Gastrocnemius medialis (tissue), 4 donors: ENCODE data around the gene DRD1. TPM values are rescaled to one million over a fixed set of nuclear protein-coding genes. Genes with fewer than 3 reads are reported as not detected.

ENCODE experiments used
- ATAC-seq, 2 donors: fragments of 150-250 bp; one replicate each; pipeline ENCODE4 v1.9.1; 2016
- DNase-seq, 2 donors: peaks; one replicate each; pipeline ENCODE4 v3.0.0-alpha.2; 2019
- H3K27ac ChIP-seq, 4 donors: fragments of 200-600 bp; sonication (generic); 1 replicate in 1 of 4; 2 replicates in 3 of 4; pipeline ENCODE4 v1.5.1; 2016 to 2018; ENCODE audit warnings: mild to moderate bottlenecking in 2 of 4, moderate library complexity in 1 of 4
- H3K27me3 ChIP-seq, 3 donors: fragments of 200-600 bp; sonication (generic) in 2 of 3; 1 replicate in 1 of 3; 2 replicates in 2 of 3; pipeline versions ENCODE4 v1.5.1 to v1.6.0; 2016 to 2019; ENCODE audit warnings: mild to moderate bottlenecking in 1 of 3, moderate library complexity in 1 of 3
- H3K36me3 ChIP-seq, 2 donors: fragments of 200-600 bp; sonication (generic) in 1 of 2; one replicate each; pipeline ENCODE4 v1.5.1; 2017 to 2018
- H3K4me1 ChIP-seq, 2 donors: fragments of 200-600 bp; sonication (generic) in 1 of 2; one replicate each; pipeline ENCODE4 v1.5.1; 2016 to 2017; ENCODE audit warnings: mild to moderate bottlenecking in 2 of 2
- H3K4me3 ChIP-seq, 4 donors: fragments of 200-600 bp; sonication (generic) in 3 of 4; 1 replicate in 1 of 4; 2 replicates in 3 of 4; pipeline ENCODE4 v1.5.1; 2016 to 2019; ENCODE audit warnings: mild to moderate bottlenecking in 2 of 4
- H3K9me3 ChIP-seq, 3 donors: fragments of 200-600 bp; sonication (generic) in 2 of 3; 1 replicate in 1 of 3; 2 replicates in 2 of 3; pipeline ENCODE4 v1.5.1; 2016 to 2019
- POLR2A ChIP-seq, 2 donors: fragments of 450-650 bp; IDR thresholded peaks; one replicate each; pipeline ENCODE4 v1.6.1; 2017; ENCODE audit warnings: antibody characterized with exemption in 2 of 2, mild to moderate bottlenecking in 2 of 2, moderate library complexity in 2 of 2
- in situ Hi-C, 4 donors: fragments of 200-750 bp; cut with MboI; loops; one replicate each; pipeline versions ENCODE4 v1.15.0 to v1.8.0; 2017; ENCODE audit warnings: low sequenced_read_pairs in 4 of 4
- intact Hi-C: fragments of 100-400 bp; cut with DNase I; formaldehyde crosslinking; loops from one replicate; pipeline ENCODE4 v1.15.1; 2023; ENCODE audit warnings: low total_unique reads
- total RNA-seq, 4 donors: library from RNA; depleted of rRNA; stranded (reverse); fragments of >200 nt; gene quantifications; one replicate each; pipeline versions ENCODE4 v1.1.0 to v1.2.3, GENCODE V29; 2016
- TF ChIP-seq, protein P1 (sequence below), 5 experiments: fragments of 450-650 bp in 3 of 5; fragments of 200-600 bp in 2 of 5; sonication (generic) in 2 of 5; IDR thresholded peaks in 4 of 5; conservative IDR thresholded peaks in 1 of 5; 1 replicate in 4 of 5; 2 replicates in 1 of 5; pipeline ENCODE4 v1.5.1; 2016 to 2019; ENCODE audit warnings: antibody characterized with exemption in 5 of 5, mild to moderate bottlenecking in 3 of 5, moderate library complexity in 3 of 5

The DRD1 gene
- total RNA-seq, 4 donors from 2014 or later: not detected

DNA sequence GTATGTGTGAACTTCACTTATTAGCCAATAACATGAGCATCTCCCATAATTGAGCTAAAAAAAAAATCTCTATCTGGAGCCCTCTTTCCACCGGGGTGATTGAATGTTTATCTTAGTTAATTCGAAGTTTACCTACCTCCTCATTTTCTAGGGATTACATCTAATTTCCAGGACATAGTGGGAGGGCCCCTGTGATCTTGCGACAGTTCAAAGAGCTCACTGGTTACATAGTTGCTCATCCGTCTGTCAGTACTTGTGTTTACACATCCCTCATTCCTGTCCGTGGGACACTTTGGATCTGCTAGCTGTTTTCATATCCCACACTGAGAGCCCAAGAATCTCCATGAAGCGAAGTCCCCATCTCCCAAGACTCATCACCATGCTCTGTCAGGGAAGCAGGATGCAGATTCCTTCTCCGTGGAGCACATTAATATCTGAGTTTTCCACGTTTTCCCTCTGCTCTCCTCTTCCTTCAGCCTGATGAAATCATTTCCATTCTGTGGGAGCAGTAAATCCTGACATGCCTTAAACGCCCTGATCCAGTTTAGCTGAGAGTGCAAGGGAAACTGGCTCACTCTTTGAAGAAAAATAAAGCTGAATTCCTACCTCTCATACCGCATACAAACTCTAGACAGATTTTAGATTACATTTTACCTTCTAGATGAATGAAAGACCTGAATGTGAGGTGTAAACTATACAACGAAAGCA is 24.2 kb upstream of the DRD1 start:
- in situ Hi-C loops (no loop called here), intact Hi-C loops (no loop called here)
- Histone ChIP-seq H3K27me3 (peaks cover 0 to 2% (median 0%) of the 10 kb centered on the region in 3 donors), H3K9me3 (no peaks in the 10 kb centered on the region), H3K27ac (no peak overlapping the region), H3K4me3 (no peak overlapping the region), H3K4me1 (no peaks in the 10 kb centered on the region), H3K36me3 (no peaks in the 10 kb centered on the region)
- DNase-seq (no peak), ATAC-seq (no peak)
- TF ChIP-seq POLR2A (IDR thresholded peaks at IDR 0.05): no peak
- TF ChIP-seq, protein P1, sequence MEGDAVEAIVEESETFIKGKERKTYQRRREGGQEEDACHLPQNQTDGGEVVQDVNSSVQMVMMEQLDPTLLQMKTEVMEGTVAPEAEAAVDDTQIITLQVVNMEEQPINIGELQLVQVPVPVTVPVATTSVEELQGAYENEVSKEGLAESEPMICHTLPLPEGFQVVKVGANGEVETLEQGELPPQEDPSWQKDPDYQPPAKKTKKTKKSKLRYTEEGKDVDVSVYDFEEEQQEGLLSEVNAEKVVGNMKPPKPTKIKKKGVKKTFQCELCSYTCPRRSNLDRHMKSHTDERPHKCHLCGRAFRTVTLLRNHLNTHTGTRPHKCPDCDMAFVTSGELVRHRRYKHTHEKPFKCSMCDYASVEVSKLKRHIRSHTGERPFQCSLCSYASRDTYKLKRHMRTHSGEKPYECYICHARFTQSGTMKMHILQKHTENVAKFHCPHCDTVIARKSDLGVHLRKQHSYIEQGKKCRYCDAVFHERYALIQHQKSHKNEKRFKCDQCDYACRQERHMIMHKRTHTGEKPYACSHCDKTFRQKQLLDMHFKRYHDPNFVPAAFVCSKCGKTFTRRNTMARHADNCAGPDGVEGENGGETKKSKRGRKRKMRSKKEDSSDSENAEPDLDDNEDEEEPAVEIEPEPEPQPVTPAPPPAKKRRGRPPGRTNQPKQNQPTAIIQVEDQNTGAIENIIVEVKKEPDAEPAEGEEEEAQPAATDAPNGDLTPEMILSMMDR (IDR thresholded peaks at IDR 0.05 in 4 of 5, conservative IDR thresholded peaks at IDR 0.05 in 1 of 5): no peak

DNA sequence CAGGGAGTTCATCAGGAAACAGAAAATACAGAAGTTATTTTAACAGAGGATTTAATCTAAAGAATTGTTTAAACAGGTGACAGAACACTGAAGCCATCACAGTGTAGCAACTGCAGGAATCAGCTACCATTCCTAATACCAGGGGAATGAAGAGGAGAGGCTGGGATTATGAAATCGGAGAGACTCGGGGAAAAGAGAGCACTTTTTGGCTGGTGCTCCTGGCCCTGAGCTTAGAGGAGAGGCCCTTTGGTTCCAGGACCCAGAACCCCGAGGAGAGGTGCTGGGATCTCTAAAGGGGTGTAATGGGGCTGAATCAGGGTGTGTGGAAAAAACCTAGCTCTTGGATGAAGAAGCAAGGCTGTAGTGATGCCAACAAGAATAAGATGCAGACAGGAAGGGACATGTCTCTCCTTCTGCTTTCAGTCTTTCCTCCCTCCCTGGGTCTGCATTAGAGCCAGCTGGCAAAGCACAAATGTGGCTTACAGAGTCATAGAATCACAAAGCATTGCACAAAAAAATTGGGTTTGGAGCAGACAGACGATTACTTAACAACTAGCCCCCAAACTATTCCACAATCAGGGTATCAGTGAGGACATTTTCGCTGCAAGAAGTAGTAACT is 22.8 kb upstream of the DRD1 start:
- Histone ChIP-seq H3K4me3 (no peak overlapping the region), H3K4me1 (no peaks in the 10 kb centered on the region), H3K36me3 (no peaks in the 10 kb centered on the region), H3K27me3 (peaks cover 0 to 2% (median 0%) of the 10 kb centered on the region in 3 donors), H3K9me3 (no peaks in the 10 kb centered on the region), H3K27ac (peak overlapping the region in 1 of 4 donors; percentile 44)
- in situ Hi-C loops (no loop called here), intact Hi-C loops (no loop called here)
- DNase-seq: peak; percentile 13 to 56
- TF ChIP-seq, protein P1 (IDR thresholded peaks at IDR 0.05 in 4 of 5, conservative IDR thresholded peaks at IDR 0.05 in 1 of 5): no peak
- no peak for TF ChIP-seq POLR2A (IDR thresholded peaks at IDR 0.05)
- ATAC-seq: peak; percentile 72 to 74

DNA sequence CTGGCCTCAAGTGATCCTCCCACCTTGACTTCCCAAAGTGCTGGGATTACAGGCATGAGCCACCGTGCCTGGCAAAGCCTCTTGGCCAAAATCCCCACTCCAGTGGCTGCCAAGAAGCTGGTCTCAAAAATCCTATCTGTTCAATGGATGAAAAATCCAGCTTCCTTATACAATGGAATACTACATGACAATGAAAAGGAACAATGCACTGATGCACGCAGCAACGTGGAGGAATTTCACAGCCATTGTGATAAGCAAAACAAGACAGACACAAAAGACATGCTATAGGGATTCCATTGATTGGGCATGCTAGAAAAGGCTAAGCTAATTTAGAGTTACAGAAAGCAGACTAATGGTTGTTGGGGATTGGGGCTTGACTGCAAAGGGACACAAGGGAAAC is 21.3 kb upstream of the DRD1 start:
- Histone ChIP-seq H3K27ac (no peak overlapping the region), H3K9me3 (no peaks in the 10 kb centered on the region), H3K27me3 (peaks cover 0 to 2% (median 0%) of the 10 kb centered on the region in 3 donors), H3K4me1 (no peaks in the 10 kb centered on the region), H3K4me3 (no peak overlapping the region), H3K36me3 (no peaks in the 10 kb centered on the region)
- intact Hi-C loops (no loop called here), in situ Hi-C loops (no loop called here)
- TF ChIP-seq POLR2A (IDR thresholded peaks at IDR 0.05): no peak
- TF ChIP-seq, protein P1 (IDR thresholded peaks at IDR 0.05 in 4 of 5, conservative IDR thresholded peaks at IDR 0.05 in 1 of 5): no peak
- no peak for DNase-seq
- ATAC-seq: no peak

DNA sequence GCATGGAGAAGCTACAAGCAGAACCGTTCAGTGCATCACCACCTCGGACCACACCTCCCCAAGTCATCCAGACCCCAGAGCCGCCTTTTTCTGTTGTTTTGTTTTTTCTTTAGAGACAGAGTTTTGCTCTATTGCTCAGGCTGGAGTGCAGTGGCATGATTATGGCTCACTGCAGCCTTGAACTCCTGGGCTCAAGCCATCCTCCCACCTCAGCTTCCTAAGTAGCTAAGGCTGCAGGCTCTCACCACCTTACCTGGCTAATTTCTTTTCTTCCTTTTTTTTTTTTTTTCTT is 20.9 kb upstream of the DRD1 start:
- Histone ChIP-seq H3K4me1 (no peaks in the 10 kb centered on the region), H3K27ac (no peak overlapping the region), H3K4me3 (no peak overlapping the region), H3K9me3 (no peaks in the 10 kb centered on the region), H3K36me3 (no peaks in the 10 kb centered on the region), H3K27me3 (peaks cover 0 to 2% (median 0%) of the 10 kb centered on the region in 3 donors)
- in situ Hi-C loops: no loop called here
- TF ChIP-seq POLR2A (IDR thresholded peaks at IDR 0.05): no peak
- TF ChIP-seq, protein P1 (IDR thresholded peaks at IDR 0.05 in 4 of 5, conservative IDR thresholded peaks at IDR 0.05 in 1 of 5): no peak
- intact Hi-C loops: no loop called here
- DNase-seq: no peak
- no peak for ATAC-seq
